ENCODE data around the gene MAPKAPK2. TPM values are rescaled to one million over a fixed set of nuclear protein-coding genes. Genes with fewer than 3 reads are reported as not detected.

The MAPKAPK2 gene
- total and polyA plus RNA-seq, 8 donors = 53.1 to 113 (median 61.8) TPM

DNA sequence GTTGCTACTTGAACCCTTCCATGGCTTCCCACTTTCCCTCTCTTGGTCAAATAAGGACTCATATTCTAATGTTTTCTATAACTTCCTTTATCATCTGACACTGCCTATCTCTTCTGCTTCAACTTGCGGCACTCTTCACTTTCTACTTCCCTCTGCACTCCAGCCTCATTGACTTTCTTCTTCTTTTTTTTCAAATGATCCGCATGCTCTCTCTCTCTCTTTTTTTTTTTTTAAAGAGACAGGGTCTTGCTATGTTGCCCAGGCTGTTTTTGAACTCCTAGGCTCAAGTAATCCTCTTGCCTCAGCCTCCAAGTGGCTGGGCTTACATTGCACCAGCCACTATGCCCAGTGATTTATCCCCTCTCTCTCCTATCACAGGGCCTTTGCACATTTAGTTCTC is 94.9 kb downstream of the MAPKAPK2 start:
- peak overlapping the region in 1 of 2 donors; percentile 5 for H3K27ac ChIP-seq
- H3K4me3 ChIP-seq = no peak overlapping the region
- H3K36me3 ChIP-seq = no peaks in the 10 kb centered on the region
- TF ChIP-seq, protein P1, sequence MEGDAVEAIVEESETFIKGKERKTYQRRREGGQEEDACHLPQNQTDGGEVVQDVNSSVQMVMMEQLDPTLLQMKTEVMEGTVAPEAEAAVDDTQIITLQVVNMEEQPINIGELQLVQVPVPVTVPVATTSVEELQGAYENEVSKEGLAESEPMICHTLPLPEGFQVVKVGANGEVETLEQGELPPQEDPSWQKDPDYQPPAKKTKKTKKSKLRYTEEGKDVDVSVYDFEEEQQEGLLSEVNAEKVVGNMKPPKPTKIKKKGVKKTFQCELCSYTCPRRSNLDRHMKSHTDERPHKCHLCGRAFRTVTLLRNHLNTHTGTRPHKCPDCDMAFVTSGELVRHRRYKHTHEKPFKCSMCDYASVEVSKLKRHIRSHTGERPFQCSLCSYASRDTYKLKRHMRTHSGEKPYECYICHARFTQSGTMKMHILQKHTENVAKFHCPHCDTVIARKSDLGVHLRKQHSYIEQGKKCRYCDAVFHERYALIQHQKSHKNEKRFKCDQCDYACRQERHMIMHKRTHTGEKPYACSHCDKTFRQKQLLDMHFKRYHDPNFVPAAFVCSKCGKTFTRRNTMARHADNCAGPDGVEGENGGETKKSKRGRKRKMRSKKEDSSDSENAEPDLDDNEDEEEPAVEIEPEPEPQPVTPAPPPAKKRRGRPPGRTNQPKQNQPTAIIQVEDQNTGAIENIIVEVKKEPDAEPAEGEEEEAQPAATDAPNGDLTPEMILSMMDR (IDR thresholded peaks at IDR 0.05) = no peak
- DNase-seq = no peak
- peaks cover 0 to 15% of the 10 kb centered on the region in 2 donors for H3K4me1 ChIP-seq
- intact Hi-C loops (cut with DNase I) = no loop called here
- peak; percentile 43 for ATAC-seq
- no peaks in the 10 kb centered on the region for H3K27me3 ChIP-seq
- no peaks in the 10 kb centered on the region for H3K9me3 ChIP-seq

DNA sequence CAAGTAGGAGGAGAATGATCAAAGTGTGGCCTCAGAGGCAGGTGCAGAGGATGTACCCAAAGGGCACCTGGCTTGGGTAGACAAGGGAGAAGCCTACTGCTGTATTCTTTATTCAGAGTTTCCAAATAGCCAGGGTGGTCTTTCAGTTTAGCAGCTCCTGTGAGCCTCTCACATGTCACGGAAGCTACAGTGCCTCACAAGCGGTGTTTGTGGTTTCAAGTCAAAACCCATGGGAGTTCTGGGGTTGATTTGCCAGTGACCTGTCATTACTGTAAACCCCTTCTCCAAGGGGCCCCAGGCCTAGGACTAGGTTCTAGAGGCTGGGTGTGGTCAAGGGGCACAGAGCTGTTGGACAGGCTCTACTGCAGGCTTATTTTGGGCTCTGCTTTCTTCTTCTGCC is 97.7 kb downstream of the MAPKAPK2 start:
- Histone ChIP-seq H3K27me3 (no peaks in the 10 kb centered on the region), H3K4me3 (no peak overlapping the region), H3K9me3 (no peaks in the 10 kb centered on the region), H3K27ac (no peak overlapping the region), H3K36me3 (no peaks in the 10 kb centered on the region), H3K4me1 (peaks cover 0 to 14% of the 10 kb centered on the region in 2 donors)
- TF ChIP-seq, protein P1 (IDR thresholded peaks at IDR 0.05) = no peak
- ATAC-seq = no peak
- intact Hi-C loops (cut with DNase I) = no loop called here
- no peak for DNase-seq

DNA sequence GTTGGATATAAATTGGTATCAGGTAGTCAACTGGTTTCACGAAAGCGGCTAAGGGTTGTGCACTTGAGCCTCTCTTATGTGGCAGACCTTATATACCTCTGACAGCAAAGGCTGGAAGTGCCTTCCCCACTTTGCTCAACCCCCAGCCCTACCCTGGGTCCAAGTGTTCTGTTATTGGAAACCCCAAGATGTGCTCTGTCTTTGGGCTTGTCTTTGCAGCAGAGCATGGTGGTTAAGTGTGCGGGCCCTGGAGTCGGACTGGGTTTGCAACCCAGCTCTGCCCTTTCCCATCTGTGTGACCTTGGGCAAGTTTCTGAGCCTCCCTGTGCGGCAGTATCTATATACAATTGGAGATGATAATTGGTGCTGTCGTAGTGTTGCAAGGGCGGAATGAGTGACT is 98.8 kb downstream of the MAPKAPK2 start:
- Histone ChIP-seq H3K4me1 (peaks cover 0 to 14% of the 10 kb centered on the region in 2 donors), H3K36me3 (no peaks in the 10 kb centered on the region), H3K9me3 (no peaks in the 10 kb centered on the region), H3K27ac (no peak overlapping the region), H3K4me3 (no peak overlapping the region), H3K27me3 (no peaks in the 10 kb centered on the region)
- intact Hi-C loops (cut with DNase I) = no loop called here
- DNase-seq (no peak), ATAC-seq (no peak)
- TF ChIP-seq, protein P1 (IDR thresholded peaks at IDR 0.05) = no peak

Other genes starting within 250 kb of the MAPKAPK2 start
- gene IKBKE, start 214.4 kb upstream of the MAPKAPK2 start, total RNA-seq = 10 to 100 TPM in 1 of 2 donors, 1 to 10 TPM in 1; 8.7 to 17.8 TPM
- 1 to 10 TPM; 4.7 to 9.4 (median 6.7) TPM for gene IKBKE, start 214.4 kb upstream of the MAPKAPK2 start, polyA plus RNA-seq (ENCODE audit: insufficient read length in 6 of 6)
- 10 to 100 TPM; 26.5 to 40.9 TPM for gene RASSF5, start 177.4 kb upstream of the MAPKAPK2 start, total RNA-seq
- gene RASSF5, start 177.4 kb upstream of the MAPKAPK2 start, polyA plus RNA-seq (ENCODE audit: insufficient read length in 6 of 6) = 10 to 100 TPM in 5 of 6 donors, 1 to 10 TPM in 1; 5.8 to 12.1 (median 11.4) TPM
- gene EIF2D, start 72.4 kb upstream of the MAPKAPK2 start, total RNA-seq = 10 to 100 TPM; 37.5 to 39.5 TPM
- 100 to 1,000 TPM in 3 of 6 donors, 10 to 100 TPM in 3; 81.6 to 110 (median 97.8) TPM for gene EIF2D, start 72.4 kb upstream of the MAPKAPK2 start, polyA plus RNA-seq (ENCODE audit: insufficient read length in 6 of 6)
- 10 to 100 TPM; 11.5 to 11.8 TPM for gene DYRK3, start 49.4 kb upstream of the MAPKAPK2 start, total RNA-seq
- 1 to 10 TPM; 6.1 to 9.9 (median 8.2) TPM for gene DYRK3, start 49.4 kb upstream of the MAPKAPK2 start, polyA plus RNA-seq (ENCODE audit: insufficient read length in 6 of 6)
- not detected for gene IL19, start 85.9 kb downstream of the MAPKAPK2 start, total RNA-seq
- gene IL19, start 85.9 kb downstream of the MAPKAPK2 start, polyA plus RNA-seq (ENCODE audit: insufficient read length in 6 of 6) = not detected
- 1 to 10 TPM; 3.0 to 6.2 TPM for gene IL10, start 87.6 kb downstream of the MAPKAPK2 start, total RNA-seq
- 1 to 10 TPM in 1 of 6 donors, under 1 TPM in 5; 0.24 to 1.7 (median 0.48) TPM for gene IL10, start 87.6 kb downstream of the MAPKAPK2 start, polyA plus RNA-seq (ENCODE audit: insufficient read length in 6 of 6)
- gene IL20, start 180.7 kb downstream of the MAPKAPK2 start, total RNA-seq = not detected
- not detected for gene IL20, start 180.7 kb downstream of the MAPKAPK2 start, polyA plus RNA-seq (ENCODE audit: insufficient read length in 6 of 6)
- gene IL24, start 212.5 kb downstream of the MAPKAPK2 start, total RNA-seq = under 1 TPM in 1 of 2 donors, not detected in 1; 0.34 TPM
- under 1 TPM; 0.11 to 0.43 (median 0.33) TPM for gene IL24, start 212.5 kb downstream of the MAPKAPK2 start, polyA plus RNA-seq (ENCODE audit: insufficient read length in 6 of 6)
- 1 to 10 TPM; 2.7 to 6.7 TPM for gene FCMR, start 237.0 kb downstream of the MAPKAPK2 start, total RNA-seq
- 1 to 10 TPM; 1.4 to 3.0 (median 2.4) TPM for gene FCMR, start 237.0 kb downstream of the MAPKAPK2 start, polyA plus RNA-seq (ENCODE audit: insufficient read length in 6 of 6)